Endothelial cell of umbilical vein (primary cell): ENCODE data around the gene BCOR. TPM values are rescaled to one million over a fixed set of nuclear protein-coding genes. Genes with fewer than 3 reads are reported as not detected.

Experiments
- BruUV-seq: library from RNA; stranded (reverse); fragments of 400-500 nt; replicated peaks from 2 replicates; lab custom pipeline; 2021; lab: Mats Ljungman, UMichigan
- CTCF ChIA-PET: fragments of 300-600, 350-600 bp; sonication (Branson Sonifier 250); formaldehyde crosslinking; loops from one replicate; lab custom pipeline; 2021; ENCODE audit warnings: antibody characterized with exemption, inconsistent platforms; lab: Charles Lee
- POLR2A ChIA-PET: fragments of 300-600, 350-600 bp; sonication (Branson Sonifier 250); formaldehyde crosslinking; loops from one replicate; lab custom pipeline; 2021; ENCODE audit warnings: antibody characterized with exemption, inconsistent platforms; lab: Charles Lee
- DNase-seq: peaks from one replicate; pipeline ENCODE4 v3.0.0-alpha.2; 2011; ENCODE audit warnings: low read depth, low spot score
- FAIRE-seq: peaks from 2 replicates; lab custom pipeline; 2011; peaks lifted over from hg19 to GRCh38; lab: Jason Lieb, UNC
- H2AFZ ChIP-seq: 2 replicates; pipeline ENCODE4 v1.6.0; 2012; ENCODE audit warnings: low read depth, low read length, control low read depth, inconsistent platforms
- H3K27ac ChIP-seq: 2 replicates; pipeline ENCODE4 v1.5.1; 2011; ENCODE audit warnings: low read depth, mild to moderate bottlenecking, control low read depth, low read length, moderate library complexity; ENCODE audit not compliant: insufficient read depth
- H3K27me3 ChIP-seq, 2 experiments: 2 replicates each; pipeline versions ENCODE4 v1.6.0 to v1.6.1; 2011; ENCODE audit warnings: low read length in 2 of 2, mixed read lengths in 1 of 2; ENCODE audit not compliant: control insufficient read depth in 2 of 2, insufficient read depth in 2 of 2
- H3K36me3 ChIP-seq, 2 experiments: 2 replicates in 1 of 2; 3 replicates in 1 of 2; pipeline ENCODE4 v1.5.1; 2011; ENCODE audit warnings: low read length in 2 of 2, mild to moderate bottlenecking in 1 of 2, moderate library complexity in 1 of 2; ENCODE audit not compliant: control insufficient read depth in 2 of 2, insufficient read depth in 2 of 2; ENCODE audit errors: extremely low read depth in 1 of 2
- H3K4me1 ChIP-seq: 3 replicates; pipeline ENCODE4 v1.5.1; 2011; ENCODE audit warnings: mild to moderate bottlenecking, low read length; ENCODE audit not compliant: control insufficient read depth, insufficient read depth; ENCODE audit errors: extremely low read depth
- H3K4me2 ChIP-seq: 2 replicates; pipeline ENCODE4 v1.6.1; 2011; ENCODE audit warnings: low read length, control low read depth, mixed read lengths; ENCODE audit not compliant: insufficient read depth
- H3K4me3 ChIP-seq, 3 experiments: fragments of 200-600 bp in 1 of 3; sonication (generic), shearing (Covaris generic) in 1 of 3; replicated peaks in 1 of 3; 2 replicates each; pipeline ENCODE4 v1.5.1; 2011 to 2016; ENCODE audit warnings: control low read depth in 3 of 3, low read length in 3 of 3, mild to moderate bottlenecking in 2 of 3, inconsistent platforms in 1 of 3, low read depth in 1 of 3, moderate library complexity in 1 of 3; ENCODE audit not compliant: insufficient read depth in 1 of 3
- H3K79me2 ChIP-seq: 2 replicates; pipeline ENCODE4 v1.6.0; 2012; ENCODE audit warnings: low read length, inconsistent platforms; ENCODE audit not compliant: control insufficient read depth, insufficient read depth
- H3K9ac ChIP-seq: replicated peaks from 2 replicates; pipeline ENCODE3; 2011; ENCODE audit warnings: low read length, control low read depth; ENCODE audit not compliant: insufficient read depth; ENCODE audit errors: extremely low read depth
- H3K9me1 ChIP-seq: replicated peaks from 3 replicates; pipeline ENCODE4 v1.6.0; 2011; ENCODE audit warnings: mild to moderate bottlenecking, low read length; ENCODE audit not compliant: control insufficient read depth, insufficient read depth; ENCODE audit errors: extremely low read depth
- H3K9me3 ChIP-seq: replicated peaks from 2 replicates; pipeline ENCODE4 v1.5.1; 2012; ENCODE audit warnings: low read length, inconsistent platforms; ENCODE audit not compliant: control insufficient read depth, insufficient read depth
- H4K20me1 ChIP-seq: replicated peaks from 2 replicates; pipeline ENCODE3; 2011; ENCODE audit warnings: mild to moderate bottlenecking, low read length; ENCODE audit not compliant: control insufficient read depth, insufficient read depth; ENCODE audit errors: extremely low read depth
- CTCF ChIP-seq, 2 donors: IDR thresholded peaks; 1 replicate in 1 of 2; 2 replicates in 1 of 2; pipeline ENCODE4 v1.5.1; 2011; ENCODE audit warnings: low read length in 2 of 2, mild to moderate bottlenecking in 2 of 2, moderate library complexity in 2 of 2, control low read depth in 1 of 2, inconsistent platforms in 1 of 2, low read depth in 1 of 2; ENCODE audit not compliant: insufficient read depth in 1 of 2; ENCODE audit errors: extremely low read depth in 1 of 2
- EZH2 ChIP-seq: IDR thresholded peaks from 2 replicates; pipeline ENCODE4 v1.6.1; 2012; ENCODE audit warnings: borderline replicate concordance, low read depth, mild to moderate bottlenecking, moderate library complexity, low read length, inconsistent platforms; ENCODE audit not compliant: severe bottlenecking
- FOS ChIP-seq: IDR thresholded peaks from 2 replicates; pipeline ENCODE4 v1.6.1; 2011; ENCODE audit warnings: mild to moderate bottlenecking, low read length, moderate library complexity, borderline replicate concordance; ENCODE audit not compliant: insufficient read depth
- GATA2 ChIP-seq: IDR thresholded peaks from 2 replicates; pipeline ENCODE4 v1.7.0; 2011; ENCODE audit warnings: low read depth, mild to moderate bottlenecking, moderate library complexity, mixed read lengths, low read length; ENCODE audit not compliant: insufficient read length, insufficient read depth
- JUN ChIP-seq: IDR thresholded peaks from 2 replicates; pipeline ENCODE4 v1.6.1; 2011; ENCODE audit warnings: borderline replicate concordance, low read depth; ENCODE audit not compliant: insufficient read length, insufficient read depth
- MAX ChIP-seq: IDR thresholded peaks from 2 replicates; pipeline ENCODE4 v1.6.1; 2011; ENCODE audit not compliant: insufficient read depth, insufficient read length
- MYC ChIP-seq: IDR thresholded peaks from one replicate; pipeline ENCODE4 v1.6.1; 2011; ENCODE audit warnings: mild to moderate bottlenecking, low read depth, low read length
- POLR2A ChIP-seq: IDR thresholded peaks from 2 replicates; pipeline ENCODE4 v1.6.1; 2012; ENCODE audit warnings: low read depth, mild to moderate bottlenecking, control low read depth, low read length
- POLR2AphosphoS5 ChIP-seq: IDR thresholded peaks from 2 replicates; pipeline ENCODE4 v1.6.1; 2012; ENCODE audit warnings: low read depth, mild to moderate bottlenecking, control low read depth, low read length, moderate library complexity; ENCODE audit not compliant: insufficient read depth
- dilution Hi-C: fragments of 300-500 bp; cut with MboI; formaldehyde crosslinking; loops from one replicate; pipeline ENCODE4 v1.15.0; 2019; ENCODE audit warnings: low sequenced_read_pairs; ENCODE audit not compliant: extremely low pct_ligation_motif_present
- intact Hi-C: fragments of 100-400 bp; cut with micrococcal nuclease; formaldehyde crosslinking; loops from one replicate; pipeline ENCODE4 v1.10.0; 2022
- polyA plus RNA-seq, 4 experiments: library from polyadenylated mRNA; depleted of rRNA in 3 of 4; stranded (reverse) in 3 of 4; unstranded in 1 of 4; fragments of >200 nt; gene quantifications; 2 replicates each; pipeline versions ENCODE4 v1.2.1 to v1.2.3, GENCODE V29; 2011 to 2012; ENCODE audit warnings: missing spikeins in 1 of 4
- total RNA-seq: library from RNA; stranded (reverse); gene quantifications from 2 replicates; pipeline ENCODE4 v1.2.3, GENCODE V29; 2021

BCOR gene
- total and polyA plus RNA-seq, 2 donors (not counting 3 experiments of a cell fraction or from before 2014, with no cell fraction given): 10.1 to 24.2 TPM

GRCh38 chrX:40056420-40056819 lies 41.3 kb downstream of the BCOR start:
- dilution Hi-C loops: no loop called here

More at GRCh38 chrX:40056420-40056819, 41.3 kb downstream of the BCOR start:
- no peak overlapping the region for H2AFZ ChIP-seq
- no peak overlapping the region for H3K4me3 ChIP-seq
- POLR2A ChIA-PET: no interaction called here
- TF ChIP-seq EZH2 (no peak), MYC (no peak), JUN (no peak), MAX (no peak), CTCF (IDR thresholded peaks at IDR 0.05; ENCODE audit: extremely low read depth in 1 of 2, insufficient read depth in 1 of 2, low read depth in 1 of 2, low read length in 2 of 2) (no peak), FOS (no peak), POLR2A (no peak), GATA2 (no peak), POLR2AphosphoS5 (no peak)
- FAIRE-seq (peak; percentile 80), DNase-seq (no peak)
- no peaks in the 10 kb centered on the region for H4K20me1 ChIP-seq
- CTCF ChIA-PET: interaction anchor here (1.0 to 2.6 kb wide), 3 partner anchors 60 to 325 kb away, joined by 3 to 21 read pairs (median 7); no protein-coding TSS in a partner anchor
- H3K27me3 ChIP-seq: no peaks in the 10 kb centered on the region
- H3K36me3 ChIP-seq: peaks cover 15 to 29% of the 10 kb centered on the region in 2 experiments
- no peak overlapping the region for H3K4me2 ChIP-seq
- intact Hi-C loops: no loop called here
- peaks cover 2% of the 10 kb centered on the region for H3K4me1 ChIP-seq
- no peak overlapping the region for H3K27ac ChIP-seq
- H3K79me2 ChIP-seq: no peaks in the 10 kb centered on the region
- no peaks in the 10 kb centered on the region for H3K9me1 ChIP-seq
- BruUV-seq: no TSS peak
- no peaks in the 10 kb centered on the region for H3K9me3 ChIP-seq
- H3K9ac ChIP-seq: no peak overlapping the region
